K562 (cell line): ENCODE results near the gene CEACAM18. TPM values are rescaled to one million over a fixed set of nuclear protein-coding genes. Genes with fewer than 3 reads are reported as not detected.

Experiments
- BRD9 ChIP-seq: fragments of 450-650 bp; IDR thresholded peaks from 2 replicates; pipeline ENCODE4 v1.6.1; 2018; ENCODE audit warnings: low read depth; ENCODE audit not compliant: partially characterized antibody
- CREB1 ChIP-seq, 2 experiments: sonication (generic) in 1 of 2; formaldehyde crosslinking in 1 of 2; IDR thresholded peaks; 2 replicates each; pipeline versions ENCODE4 v1.6.1 to v1.8.0; 2012 to 2022; ENCODE audit warnings: inconsistent platforms in 1 of 2, mild to moderate bottlenecking in 1 of 2, missing genetic modification reagents in 1 of 2, moderate library complexity in 1 of 2
- HDAC2 ChIP-seq: fragments of 450-650 bp; IDR thresholded peaks from 2 replicates; pipeline ENCODE4 v1.6.1; 2016; ENCODE audit warnings: mild to moderate bottlenecking
- KAT8 ChIP-seq: fragments of 450-650 bp; IDR thresholded peaks from 2 replicates; pipeline ENCODE4 v1.6.1; 2016; ENCODE audit warnings: low read depth, mild to moderate bottlenecking
- MYC ChIP-seq, 2 experiments: fragments of 250-450 bp in 1 of 2; sonication (Bioruptor Pico) in 1 of 2; IDR thresholded peaks; 2 replicates each; pipeline versions ENCODE4 v1.5.1 to v1.6.1; 2012 to 2021; ENCODE audit warnings: low read depth in 2 of 2, borderline replicate concordance in 1 of 2, improper control_type of control experiment in 1 of 2, low read length in 1 of 2, mild to moderate bottlenecking in 1 of 2, moderate library complexity in 1 of 2
- PHF20 ChIP-seq: fragments of 450-650 bp; IDR thresholded peaks from 2 replicates; pipeline ENCODE4 v1.6.1; 2018; ENCODE audit not compliant: partially characterized antibody
- SMARCE1 ChIP-seq: fragments of 450-650 bp; IDR thresholded peaks from 2 replicates; pipeline ENCODE4 v1.7.1; 2016; ENCODE audit warnings: mild to moderate bottlenecking
- SMC3 ChIP-seq: conservative IDR thresholded peaks from 2 replicates; pipeline ENCODE4 v1.6.1; 2011; ENCODE audit warnings: low read depth, low read length, improper control_type of control experiment; ENCODE audit not compliant: insufficient read depth
- SRSF3 ChIP-seq: fragments of 200-400 bp; formaldehyde crosslinking; IDR thresholded peaks from 2 replicates; pipeline ENCODE4 v1.6.1; 2016; ENCODE audit warnings: mild to moderate bottlenecking, low read length, moderate library complexity; ENCODE audit not compliant: insufficient read depth
- U2AF2 ChIP-seq: fragments of 200-400 bp; formaldehyde crosslinking; optimal IDR thresholded peaks from 2 replicates; pipeline ENCODE3; 2017; ENCODE audit warnings: low read depth, mild to moderate bottlenecking, low read length
- XRCC5 ChIP-seq: fragments of 200-400 bp; formaldehyde crosslinking; IDR thresholded peaks from 2 replicates; pipeline ENCODE4 v1.6.1; 2017; ENCODE audit warnings: low read depth, mild to moderate bottlenecking, low read length
- ZNF282 ChIP-seq: sonication (generic); formaldehyde crosslinking; IDR thresholded peaks from 2 replicates; pipeline ENCODE4 v1.8.1; 2023; ENCODE audit warnings: missing genetic modification reagents
- polyA plus RNA-seq, 8 experiments: library from polyadenylated mRNA; depleted of rRNA in 4 of 8; stranded (reverse) in 5 of 8; unstranded in 3 of 8; fragments of >200 nt; fragmentation: Nextera tagmentation in 2 of 8; fragmentation: Illumina TruSeq in 1 of 8; extraction: Ambion mirVana in 2 of 8; extraction: Trizol in 1 of 8; gene quantifications; 2 replicates each; pipeline versions ENCODE4 v1.2.1 to v1.2.3, GENCODE V29; 2011 to 2014; ENCODE audit warnings: inconsistent platforms in 1 of 8, missing spikeins in 1 of 8
- total RNA-seq, 7 experiments: library from RNA; depleted of rRNA in 6 of 7; stranded (reverse); fragments of >200 nt in 6 of 7; fragmentation: Illumina TruSeq in 2 of 7; extraction: Trizol in 2 of 7; gene quantifications; 2 replicates each; pipeline versions ENCODE4 v1.2.1 to v1.2.3, GENCODE V29; 2011 to 2021; ENCODE audit warnings: low replicate concordance in 1 of 7
- TF ChIP-seq, protein P1 (sequence below): sonication (generic); formaldehyde crosslinking; IDR thresholded peaks from 2 replicates; pipeline ENCODE4 v1.4.0; 2020; ENCODE audit warnings: mild to moderate bottlenecking, missing genetic modification reagents
- TF ChIP-seq, protein P2 (sequence below): IDR thresholded peaks from 2 replicates; pipeline ENCODE4 v1.6.1; 2014; ENCODE audit warnings: antibody characterized with exemption
- TF ChIP-seq, protein P3 (sequence below): sonication (generic); formaldehyde crosslinking; IDR thresholded peaks from 2 replicates; pipeline ENCODE4 v1.8.0; 2022; ENCODE audit warnings: mild to moderate bottlenecking, missing genetic modification reagents
- TF ChIP-seq, protein P4 (sequence below): IDR thresholded peaks from 3 replicates; pipeline ENCODE4 v1.6.1; 2011; ENCODE audit warnings: borderline replicate concordance, mild to moderate bottlenecking; ENCODE audit not compliant: insufficient read length, insufficient read depth
- TF ChIP-seq, protein P5 (sequence below), 2 experiments: IDR thresholded peaks; 2 replicates each; pipeline ENCODE4 v1.6.1; 2011; ENCODE audit warnings: borderline replicate concordance in 1 of 2, control low read depth in 1 of 2, low read depth in 1 of 2, low read length in 1 of 2, mild to moderate bottlenecking in 1 of 2, mixed read lengths in 1 of 2, moderate library complexity in 1 of 2; ENCODE audit not compliant: insufficient read depth in 1 of 2, insufficient read length in 1 of 2, poor library complexity in 1 of 2, severe bottlenecking in 1 of 2; ENCODE audit errors: extremely low read depth in 1 of 2

Gene CEACAM18
- total and polyA plus RNA-seq, 9 of the 15 experiments (the other 6 are each of a cell fraction or from before 2014, with no cell fraction given): 0.08 to 0.24 (median 0.15) TPM; not detected in 3

DNA sequence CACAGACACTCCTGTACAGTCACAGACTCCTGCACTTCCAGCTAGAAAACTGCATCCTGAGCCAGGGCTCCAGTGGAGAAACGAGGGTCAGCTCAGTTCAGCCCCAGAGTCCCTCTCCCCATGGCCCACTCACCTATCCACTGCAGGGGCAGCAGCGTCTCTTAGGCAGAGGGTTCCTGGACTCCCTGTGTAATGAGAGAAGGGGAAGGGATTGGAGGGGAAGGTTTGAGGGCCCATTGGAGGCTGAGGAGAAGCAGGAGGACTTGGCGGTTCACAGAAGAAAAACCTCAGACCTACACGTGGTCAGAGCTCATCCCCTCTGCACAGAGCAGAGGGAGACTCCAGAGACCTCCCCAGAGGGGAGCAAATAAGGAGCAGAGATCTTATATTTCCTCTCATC is 9.2 kb upstream of the CEACAM18 start (continued):
- TF ChIP-seq, protein P1, sequence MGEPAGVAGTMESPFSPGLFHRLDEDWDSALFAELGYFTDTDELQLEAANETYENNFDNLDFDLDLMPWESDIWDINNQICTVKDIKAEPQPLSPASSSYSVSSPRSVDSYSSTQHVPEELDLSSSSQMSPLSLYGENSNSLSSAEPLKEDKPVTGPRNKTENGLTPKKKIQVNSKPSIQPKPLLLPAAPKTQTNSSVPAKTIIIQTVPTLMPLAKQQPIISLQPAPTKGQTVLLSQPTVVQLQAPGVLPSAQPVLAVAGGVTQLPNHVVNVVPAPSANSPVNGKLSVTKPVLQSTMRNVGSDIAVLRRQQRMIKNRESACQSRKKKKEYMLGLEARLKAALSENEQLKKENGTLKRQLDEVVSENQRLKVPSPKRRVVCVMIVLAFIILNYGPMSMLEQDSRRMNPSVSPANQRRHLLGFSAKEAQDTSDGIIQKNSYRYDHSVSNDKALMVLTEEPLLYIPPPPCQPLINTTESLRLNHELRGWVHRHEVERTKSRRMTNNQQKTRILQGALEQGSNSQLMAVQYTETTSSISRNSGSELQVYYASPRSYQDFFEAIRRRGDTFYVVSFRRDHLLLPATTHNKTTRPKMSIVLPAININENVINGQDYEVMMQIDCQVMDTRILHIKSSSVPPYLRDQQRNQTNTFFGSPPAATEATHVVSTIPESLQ (CRISPR knock-in tag): no peak; the same call in 1 of the 2 replicates
- TF ChIP-seq U2AF2 (no peak), SMARCE1 (no peak), SMC3 (no peak), BRD9 (no peak), ZNF282 (CRISPR knock-in tag) (no peak), HDAC2 (0 out of 2 replicates have a peak, but pooled peaks have one; percentile 37), SRSF3 (no peak), MYC (IDR thresholded peaks at IDR 0.05; ENCODE audit: low read depth, low read length) (peak; percentile 79), MYC (CRISPR knock-in tag; IDR thresholded peaks at IDR 0.05; ENCODE audit: borderline replicate concordance, low read depth) (no peak; the same call in 1 of the 2 replicates), PHF20 (no peak), KAT8 (no peak), CREB1 (IDR thresholded peaks at IDR 0.05) (no peak), CREB1 (CRISPR knock-in tag; IDR thresholded peaks at IDR 0.05) (no peak), XRCC5 (no peak)
- TF ChIP-seq, protein P2, sequence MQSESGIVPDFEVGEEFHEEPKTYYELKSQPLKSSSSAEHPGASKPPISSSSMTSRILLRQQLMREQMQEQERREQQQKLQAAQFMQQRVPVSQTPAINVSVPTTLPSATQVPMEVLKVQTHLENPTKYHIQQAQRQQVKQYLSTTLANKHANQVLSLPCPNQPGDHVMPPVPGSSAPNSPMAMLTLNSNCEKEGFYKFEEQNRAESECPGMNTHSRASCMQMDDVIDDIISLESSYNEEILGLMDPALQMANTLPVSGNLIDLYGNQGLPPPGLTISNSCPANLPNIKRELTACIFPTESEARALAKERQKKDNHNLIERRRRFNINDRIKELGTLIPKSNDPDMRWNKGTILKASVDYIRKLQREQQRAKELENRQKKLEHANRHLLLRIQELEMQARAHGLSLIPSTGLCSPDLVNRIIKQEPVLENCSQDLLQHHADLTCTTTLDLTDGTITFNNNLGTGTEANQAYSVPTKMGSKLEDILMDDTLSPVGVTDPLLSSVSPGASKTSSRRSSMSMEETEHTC: no peak
- TF ChIP-seq, protein P3, sequence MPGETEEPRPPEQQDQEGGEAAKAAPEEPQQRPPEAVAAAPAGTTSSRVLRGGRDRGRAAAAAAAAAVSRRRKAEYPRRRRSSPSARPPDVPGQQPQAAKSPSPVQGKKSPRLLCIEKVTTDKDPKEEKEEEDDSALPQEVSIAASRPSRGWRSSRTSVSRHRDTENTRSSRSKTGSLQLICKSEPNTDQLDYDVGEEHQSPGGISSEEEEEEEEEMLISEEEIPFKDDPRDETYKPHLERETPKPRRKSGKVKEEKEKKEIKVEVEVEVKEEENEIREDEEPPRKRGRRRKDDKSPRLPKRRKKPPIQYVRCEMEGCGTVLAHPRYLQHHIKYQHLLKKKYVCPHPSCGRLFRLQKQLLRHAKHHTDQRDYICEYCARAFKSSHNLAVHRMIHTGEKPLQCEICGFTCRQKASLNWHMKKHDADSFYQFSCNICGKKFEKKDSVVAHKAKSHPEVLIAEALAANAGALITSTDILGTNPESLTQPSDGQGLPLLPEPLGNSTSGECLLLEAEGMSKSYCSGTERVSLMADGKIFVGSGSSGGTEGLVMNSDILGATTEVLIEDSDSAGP (CRISPR knock-in tag): no peak
- TF ChIP-seq, protein P4, sequence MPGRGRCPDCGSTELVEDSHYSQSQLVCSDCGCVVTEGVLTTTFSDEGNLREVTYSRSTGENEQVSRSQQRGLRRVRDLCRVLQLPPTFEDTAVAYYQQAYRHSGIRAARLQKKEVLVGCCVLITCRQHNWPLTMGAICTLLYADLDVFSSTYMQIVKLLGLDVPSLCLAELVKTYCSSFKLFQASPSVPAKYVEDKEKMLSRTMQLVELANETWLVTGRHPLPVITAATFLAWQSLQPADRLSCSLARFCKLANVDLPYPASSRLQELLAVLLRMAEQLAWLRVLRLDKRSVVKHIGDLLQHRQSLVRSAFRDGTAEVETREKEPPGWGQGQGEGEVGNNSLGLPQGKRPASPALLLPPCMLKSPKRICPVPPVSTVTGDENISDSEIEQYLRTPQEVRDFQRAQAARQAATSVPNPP: no peak
- TF ChIP-seq, protein P5, sequence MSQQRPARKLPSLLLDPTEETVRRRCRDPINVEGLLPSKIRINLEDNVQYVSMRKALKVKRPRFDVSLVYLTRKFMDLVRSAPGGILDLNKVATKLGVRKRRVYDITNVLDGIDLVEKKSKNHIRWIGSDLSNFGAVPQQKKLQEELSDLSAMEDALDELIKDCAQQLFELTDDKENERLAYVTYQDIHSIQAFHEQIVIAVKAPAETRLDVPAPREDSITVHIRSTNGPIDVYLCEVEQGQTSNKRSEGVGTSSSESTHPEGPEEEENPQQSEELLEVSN (IDR thresholded peaks at IDR 0.05; ENCODE audit: borderline replicate concordance in 1 of 2, extremely low read depth in 1 of 2, insufficient read depth in 1 of 2, insufficient read length in 1 of 2, low read depth in 1 of 2, low read length in 1 of 2, poor library complexity in 1 of 2, severe bottlenecking in 1 of 2): peak; percentile 66 to 77
